ENCODE results near the gene HPCAL1. TPM values are rescaled to one million over a fixed set of nuclear protein-coding genes. Genes with fewer than 3 reads are reported as not detected.
A peak's percentile ranks its signal among the peaks of the same experiment; 100 is the strongest.
"Not testable (repeated sequence)": the region's sequence is repeated elsewhere in the genome, so short reads cannot be mapped to it uniquely, and the experiment has no call there.

Gene HPCAL1
- total and polyA plus RNA-seq, 10 of the 15 experiments (the other 5 are each of a cell fraction or from before 2014, with no cell fraction given): 0.40 to 12.8 (median 7.9) TPM

GRCh38 chr2:10294077-10294476 is 8.6 kb upstream of the HPCAL1 start (continued):
- no peak for TF ChIP-seq ZBTB33 (IDR thresholded peaks at IDR 0.05)
- no peak for TF ChIP-seq SMAD1 (IDR thresholded peaks at IDR 0.05; ENCODE audit: low read depth, partially characterized antibody)
- TF ChIP-seq MTA3 (IDR thresholded peaks at IDR 0.05; ENCODE audit: borderline replicate concordance, low read length): no peak
- no peak for TF ChIP-seq NFYB (IDR thresholded peaks at IDR 0.05; ENCODE audit: insufficient read depth, low read depth, low read length)
- TF ChIP-seq RB1 (IDR thresholded peaks at IDR 0.05; ENCODE audit: borderline replicate concordance): no peak
- TF ChIP-seq TCF3 (IDR thresholded peaks at IDR 0.05; ENCODE audit: borderline replicate concordance, insufficient read depth, low read depth, low read length): no peak

- H3K9ac ChIP-seq (ENCODE audit: control insufficient read depth, insufficient read depth, low read length); H3K4me2 ChIP-seq (ENCODE audit: control insufficient read depth, insufficient read depth); H3K27me3 ChIP-seq (replicated peaks in 1 of 2; ENCODE audit: control insufficient read depth in 2 of 2, insufficient read depth in 2 of 2, low read length in 1 of 2); H3K79me2 ChIP-seq (ENCODE audit: control insufficient read depth, insufficient read depth, low read length); H3K9me3 ChIP-seq (replicated peaks; ENCODE audit: control insufficient read depth, insufficient read depth, low read length); H3K4me3 ChIP-seq; H3K27ac ChIP-seq (ENCODE audit: control insufficient read depth, insufficient read depth); ATAC-seq; intact Hi-C loops (cut with micrococcal nuclease; ENCODE audit: unreplicated experiment); BruUV-seq (replicated peaks); in situ Hi-C loops (cut with MboI); DNase-seq (ENCODE audit: low read depth, low spot score); H3K36me3 ChIP-seq (ENCODE audit: control insufficient read depth in 2 of 2, insufficient read depth in 2 of 2, low read length in 1 of 2); FAIRE-seq; H3K4me1 ChIP-seq (ENCODE audit: control insufficient read depth, insufficient read depth, low read length); H2AFZ ChIP-seq (ENCODE audit: control insufficient read depth, low read depth, low read length); H4K20me1 ChIP-seq (ENCODE audit: control insufficient read depth, insufficient read depth): not testable (repeated sequence)
- RAD21 ChIA-PET (ENCODE audit: unreplicated experiment): interaction anchor here (0.9 to 1.4 kb wide), 2 partner anchors 113 to 114 kb away, joined by 3 to 5 read pairs; no protein-coding TSS in a partner anchor
- CTCF ChIA-PET: interaction anchor here (1.2 kb wide), 2 partner anchors 113 to 114 kb away, joined by 3 read pairs; no protein-coding TSS in a partner anchor
- TF ChIP-seq SRF (IDR thresholded peaks at IDR 0.05; ENCODE audit: low read depth in 2 of 2, low read length in 2 of 2): peak in 1 of 2 experiments; percentile 25; a peak in 1 of 4 replicates
- SMC1A ChIA-PET (ENCODE audit: uncharacterized antibody, unreplicated experiment): interaction anchor here (1.2 to 2.6 kb wide), 2 partner anchors 12 to 113 kb away, joined by 3 to 9 read pairs; no protein-coding TSS in a partner anchor
- WGBS (ENCODE audit: insufficient coverage, insufficient replicate concordance, low lambda C conversion rate, missing lambda C conversion rate): 3% methylated on average over 4 of the region's 4 CpGs
- POLR2A ChIA-PET: interaction anchor here (1.8 kb wide), 1 partner anchor 15 kb away, joined by 6 read pairs; no protein-coding TSS in a partner anchor
These were observed 7.1 kb upstream of the HPCAL1 start for GRCh38 chr2:10295649-10296048.
